ENCODE data around the gene TIGD1.
A peak's percentile ranks its signal among the peaks of the same experiment; 100 is the strongest.
"Not testable (repeated sequence)": the region's sequence is repeated elsewhere in the genome, so short reads cannot be mapped to it uniquely, and the experiment has no call there.

TIGD1 gene

DNA sequence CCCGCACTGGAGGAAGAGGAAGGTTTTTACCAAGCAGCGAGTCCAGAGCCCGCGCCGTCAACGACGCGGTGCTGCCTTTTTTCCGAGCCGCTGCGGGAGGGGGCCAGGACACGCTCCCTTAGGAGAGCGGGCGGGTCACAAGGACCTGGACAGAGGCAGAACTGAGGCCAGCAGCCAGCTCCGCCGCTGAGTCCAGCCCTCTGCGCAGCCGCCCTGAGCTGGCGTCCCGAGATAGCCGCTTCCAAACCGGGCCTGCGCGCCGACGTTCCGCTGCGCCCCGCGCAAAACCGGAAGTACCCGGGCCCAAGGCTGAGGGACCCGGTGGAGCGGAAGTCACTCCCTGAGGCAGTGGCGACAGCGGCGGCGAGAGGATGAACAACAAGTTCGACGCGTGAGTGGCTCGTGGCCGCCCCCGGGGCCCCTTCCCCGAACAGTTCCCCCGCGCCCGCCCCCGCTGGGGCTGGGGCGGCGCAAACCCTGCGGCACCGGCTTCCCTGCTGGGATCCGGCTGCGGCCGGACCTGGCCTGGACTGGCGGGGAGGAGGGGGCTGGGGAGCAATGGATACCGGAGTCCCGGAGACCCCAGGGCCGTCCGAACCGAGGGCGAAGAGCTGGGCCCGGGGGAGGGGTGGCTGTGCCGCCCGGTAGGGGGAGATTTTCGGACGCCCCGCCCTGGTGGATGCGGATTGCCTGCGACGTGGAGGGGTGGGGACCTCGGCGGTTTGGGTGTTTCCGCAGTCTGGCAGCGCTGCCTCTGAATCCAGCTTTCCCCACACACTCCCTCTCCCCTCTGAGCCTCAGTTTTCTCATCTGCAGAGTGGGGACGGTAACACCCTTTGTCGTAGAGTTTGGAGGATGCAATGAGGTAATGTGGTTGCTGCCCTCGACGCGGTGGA lies at the start of gene TIGD1, which contains the start of gene EIF4E2:
TSS of gene TIGD1 (minus strand) at position 204 of the 896 bp plus-strand sequence. CDS start 675 bp downstream, outside the sequence.
TSS of gene EIF4E2 (plus strand) at position 336 of the 896 bp plus-strand sequence. CDS start at position 372, 36 bp downstream.
- DNase-seq = peak; percentile 95

DNA sequence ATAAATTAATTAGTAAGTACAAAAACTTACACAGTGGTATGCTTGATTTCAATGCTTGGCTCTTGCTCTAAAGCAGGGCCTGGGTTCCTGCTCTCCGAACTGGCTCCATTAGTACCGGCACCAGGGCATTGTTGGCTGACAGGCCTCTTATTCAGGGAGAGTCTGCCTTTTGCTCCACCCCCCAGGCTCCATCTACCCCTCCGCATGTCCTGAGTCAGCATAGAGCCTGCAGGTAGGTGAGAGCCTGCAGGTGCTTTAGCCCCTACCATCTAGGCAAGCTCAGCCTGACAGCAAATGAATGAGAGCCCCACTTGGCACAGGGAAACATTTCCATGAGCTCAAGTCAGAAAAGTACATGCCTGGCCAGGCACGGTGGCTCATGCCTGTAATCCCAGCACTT lies 47.9 kb upstream of the TIGD1 start:
- DNase-seq = no peak

DNA sequence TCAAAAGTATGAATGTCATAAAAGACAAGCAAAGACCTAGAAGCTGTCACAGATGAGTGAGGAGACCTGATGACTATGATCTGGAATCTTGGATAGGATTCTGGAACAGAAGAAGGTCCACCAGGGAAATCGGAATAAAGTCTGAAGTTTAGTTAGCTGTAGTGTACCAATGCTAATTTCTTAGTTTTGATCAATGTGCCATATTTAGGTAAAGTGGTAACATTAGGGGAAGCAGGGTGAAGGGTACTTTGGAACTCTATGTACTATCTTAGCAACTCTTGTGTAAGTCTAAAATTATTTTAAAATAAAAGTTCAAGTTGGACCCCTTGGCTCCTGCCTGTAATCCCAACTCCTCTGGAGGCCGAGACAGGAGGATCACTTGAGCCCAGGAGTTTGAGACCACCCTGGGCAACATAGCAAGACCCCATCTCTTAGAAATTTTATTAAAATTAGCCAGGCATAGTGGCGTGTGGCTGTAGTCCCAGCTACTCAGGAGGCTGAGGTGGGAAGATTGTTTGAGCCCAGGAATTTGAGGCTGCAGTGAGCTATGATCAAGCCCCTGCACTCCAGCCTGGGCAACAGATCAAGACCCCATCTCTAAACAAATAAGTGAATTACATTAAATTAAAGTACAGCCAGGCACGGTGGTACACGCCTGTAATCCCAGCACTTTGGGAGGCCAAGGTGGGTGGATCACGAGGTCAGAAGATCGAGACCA lies 47.2 kb upstream of the TIGD1 start:
- DNase-seq = no peak

DNA sequence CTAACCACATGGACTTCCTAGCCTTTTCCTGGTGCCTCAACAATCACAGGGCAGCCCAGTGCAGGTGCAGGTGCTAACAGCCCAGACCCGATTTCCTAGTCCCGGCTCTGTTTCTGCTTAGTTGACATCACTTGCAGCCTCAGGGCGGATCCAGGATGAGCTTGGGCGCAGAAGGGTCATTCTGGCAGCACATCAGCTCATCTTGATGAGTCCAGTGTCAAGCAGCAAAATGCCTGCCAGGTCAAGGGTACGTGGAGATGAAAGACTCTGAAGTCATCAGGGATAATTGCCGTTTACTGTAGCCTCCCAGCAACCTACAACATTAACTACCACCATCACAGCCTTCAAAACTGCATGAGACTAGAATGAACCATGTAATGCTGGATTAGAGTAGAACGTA lies 43.6 kb upstream of the TIGD1 start:
- DNase-seq = no peak

DNA sequence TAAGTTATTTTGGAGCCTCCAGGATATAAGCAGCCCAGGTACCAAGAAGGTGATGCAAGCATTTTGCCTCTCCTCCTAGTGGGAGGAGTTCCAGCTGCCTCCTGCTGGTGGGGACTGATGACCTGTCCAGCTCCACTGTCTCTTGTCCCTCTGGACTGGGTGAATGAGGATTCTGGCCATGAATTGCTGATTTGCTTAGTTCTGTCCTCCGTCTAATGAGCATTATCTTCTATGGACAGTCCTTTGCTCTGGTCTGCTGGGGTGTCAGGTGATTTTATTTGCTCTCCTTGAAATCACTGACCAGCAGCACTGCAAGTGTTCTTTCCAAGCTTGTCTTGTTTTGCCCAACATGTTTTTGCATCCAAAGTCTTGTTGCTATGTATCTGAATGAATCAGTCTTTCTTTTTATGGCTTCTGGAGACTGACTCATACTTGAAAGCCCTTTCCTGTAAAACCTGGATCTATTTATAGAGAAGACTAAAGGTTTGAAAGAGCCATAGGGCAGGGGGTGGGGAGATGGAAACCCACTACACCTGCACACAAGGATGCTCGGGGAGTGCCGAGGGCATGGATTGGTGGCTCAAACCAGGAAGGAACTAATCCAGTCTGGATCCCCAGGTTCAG lies 42.5 kb upstream of the TIGD1 start:
- DNase-seq = peak; percentile 35

DNA sequence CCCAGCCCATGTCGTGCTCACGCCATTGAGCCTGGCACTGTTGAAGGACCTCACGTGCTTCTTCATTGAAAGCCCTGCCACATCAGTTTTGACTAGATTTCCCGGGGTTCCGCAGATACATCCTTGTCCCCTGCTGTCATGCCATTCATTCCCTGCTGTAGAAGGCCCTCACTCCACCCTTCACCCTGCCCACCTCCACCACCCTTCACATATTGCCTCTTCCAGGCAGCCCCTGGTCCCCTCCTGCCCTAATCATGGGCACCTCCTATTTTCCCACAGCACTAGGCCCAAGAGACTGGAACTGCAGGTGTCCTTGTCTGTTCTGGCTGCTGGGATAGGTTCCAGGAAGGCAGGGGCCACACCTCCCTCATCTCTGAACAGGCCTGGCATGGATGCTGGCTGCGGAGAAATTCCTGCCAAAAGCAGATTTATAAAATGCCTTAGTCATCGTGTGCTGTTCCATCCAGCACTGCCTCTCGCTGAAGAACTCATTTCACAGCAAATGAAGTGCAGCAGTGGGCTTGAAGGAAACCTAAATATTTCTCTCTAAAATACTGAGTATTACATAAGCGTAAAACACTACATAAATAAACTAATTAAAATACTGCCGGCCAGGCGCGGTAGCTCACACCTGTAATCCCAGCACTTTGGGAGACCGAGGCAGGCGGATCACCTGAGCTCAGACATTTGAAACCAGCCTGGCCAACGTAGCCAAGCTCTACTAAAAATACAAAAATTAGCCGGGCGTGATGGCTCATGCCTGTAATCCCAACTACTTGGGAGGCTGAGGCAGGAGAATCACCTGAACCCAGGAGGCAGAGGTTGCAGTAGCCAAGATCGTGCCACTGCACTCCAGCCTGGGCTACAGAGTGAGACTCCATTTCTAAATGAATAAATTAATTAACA lies 38.6 kb upstream of the TIGD1 start:
- DNase-seq = no peak

DNA sequence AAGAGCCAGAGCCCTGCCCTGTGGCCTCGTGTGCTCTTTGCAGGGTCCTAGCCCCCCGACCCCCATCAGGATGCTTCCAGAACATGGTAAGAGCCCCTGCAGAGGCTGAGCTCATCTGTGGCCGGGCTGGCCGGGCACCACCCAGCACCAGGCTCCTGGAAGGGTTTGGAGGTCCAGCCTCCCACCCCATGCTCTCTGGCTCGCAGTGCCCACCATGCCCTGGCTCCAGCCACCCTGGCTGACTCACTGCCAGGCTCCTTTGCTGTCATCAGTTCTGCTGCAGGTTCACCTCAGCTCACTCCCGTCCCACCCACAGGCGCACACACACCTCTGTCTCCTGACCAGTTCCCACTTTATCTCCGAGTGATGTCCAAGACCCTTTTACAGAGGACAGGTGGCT lies 37.7 kb upstream of the TIGD1 start:
- DNase-seq = no peak

DNA sequence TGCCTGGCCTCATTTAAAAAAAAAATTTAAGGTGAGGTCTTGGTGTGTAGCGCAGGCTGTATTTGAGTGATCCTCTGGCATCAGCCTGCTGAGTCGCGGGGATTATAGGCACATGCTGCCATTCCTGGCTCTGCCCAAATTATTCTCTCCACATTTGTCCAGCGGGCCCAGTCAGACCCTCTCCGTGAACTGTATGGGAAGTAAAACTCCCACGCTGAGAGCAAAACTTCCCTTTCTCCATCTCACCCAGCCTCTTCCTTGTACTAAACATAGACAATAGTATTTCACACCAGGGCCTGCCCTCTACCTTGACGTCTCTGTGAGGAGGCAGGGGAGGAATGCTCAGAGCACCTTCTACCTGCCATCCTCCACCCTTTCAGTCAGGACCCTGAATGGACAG lies 37.2 kb upstream of the TIGD1 start:
- DNase-seq = no peak

DNA sequence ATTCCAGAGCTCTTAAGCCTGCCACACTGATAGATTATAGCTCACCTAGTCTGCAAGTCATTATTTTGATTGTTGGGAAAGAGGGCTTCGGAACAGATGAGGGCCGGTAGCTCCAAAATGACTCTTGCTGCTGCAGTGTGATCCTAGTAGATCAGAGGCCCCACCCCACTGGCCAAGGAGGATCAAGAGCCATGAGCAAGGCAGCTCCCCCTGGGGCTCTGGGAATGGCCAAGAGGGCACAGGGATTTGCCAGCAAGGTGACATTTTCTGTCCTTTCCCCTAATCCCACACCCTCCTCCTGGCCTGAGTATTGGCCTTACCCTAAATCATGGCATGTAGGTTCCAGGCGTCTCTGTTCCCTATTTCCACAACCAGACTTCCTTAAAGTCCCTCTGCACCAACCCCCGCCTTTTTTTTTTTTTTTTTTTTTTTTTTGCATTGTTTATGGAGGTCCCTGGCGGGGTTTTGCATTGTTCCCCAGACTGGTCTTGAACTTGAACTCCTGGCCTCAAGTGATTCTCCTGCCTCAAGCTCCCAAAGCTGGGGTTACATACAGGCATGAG lies 36.7 kb upstream of the TIGD1 start:
- no peak for DNase-seq

DNA sequence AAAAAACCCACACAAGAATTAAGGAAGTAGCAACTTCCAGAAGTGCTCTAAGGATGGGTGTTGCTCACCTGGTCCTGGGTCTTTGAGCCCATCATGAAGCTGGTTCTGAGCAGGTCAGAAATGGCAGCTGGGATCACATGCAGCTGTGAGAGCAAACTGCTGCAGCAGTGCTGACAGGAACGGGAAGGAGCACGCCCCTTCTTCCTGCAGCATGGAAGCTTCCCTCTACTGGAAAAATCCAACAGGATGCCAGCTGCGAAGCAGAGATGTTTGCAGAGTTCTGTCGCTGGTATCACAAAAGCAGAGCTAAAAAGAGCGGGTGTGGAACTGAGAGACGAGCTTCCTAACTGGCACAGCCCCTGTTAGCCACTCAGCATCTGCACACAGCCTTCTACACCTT lies 33.9 kb upstream of the TIGD1 start:
- DNase-seq = no peak

DNA sequence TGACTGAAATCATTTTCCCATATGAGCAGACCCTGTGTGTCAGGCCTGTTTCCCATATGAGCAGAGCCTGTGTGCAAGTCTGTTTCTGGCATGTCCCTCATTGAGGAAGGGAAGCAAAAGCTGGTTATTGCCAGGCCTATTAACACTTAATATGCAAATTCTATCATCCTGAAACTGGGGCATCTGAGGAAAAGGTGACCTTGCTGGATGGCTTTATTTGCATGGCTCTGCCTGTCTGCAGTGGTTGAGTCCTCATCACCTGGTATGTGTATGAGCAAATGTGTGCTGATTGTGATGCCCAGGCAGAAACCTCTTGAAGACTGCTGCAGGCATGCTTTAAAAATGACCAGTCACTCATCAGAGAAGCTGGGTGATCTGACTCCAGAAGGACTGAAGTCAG lies 31.4 kb upstream of the TIGD1 start:
- DNase-seq = no peak

DNA sequence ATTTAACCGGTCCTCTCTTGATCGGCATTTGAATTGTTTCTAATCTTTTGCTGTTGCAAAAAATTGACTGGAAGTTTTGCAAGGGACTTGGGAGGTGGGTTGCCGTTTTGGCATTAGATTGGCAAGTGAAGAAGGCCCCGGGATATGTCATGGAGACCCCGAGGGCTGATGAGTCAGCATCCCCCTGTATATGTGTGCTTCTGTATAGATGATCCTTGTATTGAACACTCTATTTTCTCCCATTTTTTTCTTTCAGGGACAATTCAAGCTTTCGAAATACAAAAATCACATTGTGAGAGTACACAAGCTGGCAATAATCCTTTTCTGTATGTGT lies 30.3 kb upstream of the TIGD1 start:
- DNase-seq = no peak

DNA sequence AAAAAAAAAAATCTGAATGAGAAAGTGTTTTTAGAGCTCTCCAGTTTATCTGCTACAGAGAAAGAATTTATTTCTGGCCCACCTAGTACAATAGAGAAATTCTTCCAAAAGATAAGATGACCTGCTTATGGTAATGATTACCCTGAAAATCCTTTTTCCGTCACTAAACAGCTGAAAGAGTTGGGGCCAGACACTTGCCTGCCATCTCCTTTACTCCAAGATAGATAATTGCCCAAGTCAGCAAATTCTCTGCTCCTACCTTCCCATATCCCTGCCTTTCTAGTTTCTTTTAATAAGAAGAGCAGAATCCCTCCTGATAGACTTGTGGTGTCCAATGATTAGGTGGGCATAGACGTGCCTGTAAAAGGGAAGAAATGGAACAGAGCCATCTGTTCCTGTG lies 28.3 kb upstream of the TIGD1 start:
- no peak for DNase-seq

DNA sequence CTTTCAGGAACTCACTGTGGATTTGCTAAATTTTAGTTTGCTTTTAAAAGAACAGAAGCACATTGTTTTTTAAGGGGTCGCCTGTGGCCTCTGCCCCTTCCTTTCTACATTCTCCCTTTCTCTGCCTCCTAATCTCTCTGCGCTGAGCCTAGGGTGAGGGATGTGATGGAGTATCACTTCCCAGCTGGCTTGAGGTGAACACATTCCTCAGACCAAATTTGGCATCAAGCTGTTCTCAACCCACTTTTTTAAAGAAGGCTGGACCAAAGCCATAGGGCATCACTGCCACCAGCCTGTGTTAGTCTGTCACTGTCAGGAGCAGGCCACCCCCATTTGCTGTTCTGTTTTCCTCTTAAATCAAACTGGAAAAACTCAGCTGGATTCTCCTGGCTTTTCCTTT lies 27.5 kb upstream of the TIGD1 start:
- no peak for DNase-seq

DNA sequence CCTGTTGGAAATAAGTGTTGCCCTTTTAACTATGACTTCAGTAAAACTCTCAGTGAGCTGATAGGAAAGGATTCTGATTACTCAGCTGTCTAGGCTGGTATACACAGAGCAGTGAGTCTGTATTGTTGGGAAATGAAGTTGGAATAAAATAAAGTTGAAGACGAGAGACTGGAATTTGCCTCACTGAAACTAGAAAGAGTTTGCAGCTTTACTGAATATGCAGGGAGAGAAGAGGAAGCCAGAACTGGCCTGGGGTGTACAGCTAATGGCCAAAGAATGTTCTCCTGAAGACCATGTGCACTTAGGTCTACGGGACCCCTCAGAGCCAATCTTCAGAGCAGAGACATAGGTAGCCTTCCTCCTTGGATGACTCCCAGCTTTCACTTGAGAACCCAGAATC lies 26.6 kb upstream of the TIGD1 start:
- DNase-seq = no peak

DNA sequence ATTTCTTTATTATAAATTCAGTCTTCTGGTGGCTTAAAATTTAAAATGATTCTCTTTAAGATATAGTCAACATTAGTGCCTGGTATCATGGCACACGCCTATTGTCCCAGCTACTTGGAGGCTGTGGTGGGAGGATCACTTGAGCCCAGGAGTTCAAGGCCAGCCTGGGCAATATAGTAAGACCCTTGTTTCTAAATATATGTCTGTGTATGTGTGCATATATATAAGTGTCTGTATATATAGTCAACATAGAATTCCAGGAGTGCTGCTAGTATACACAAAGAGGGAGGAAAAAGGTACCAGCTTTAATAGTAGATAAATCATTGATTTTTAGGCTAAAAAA lies 25.0 kb upstream of the TIGD1 start:
- DNase-seq = no peak

DNA sequence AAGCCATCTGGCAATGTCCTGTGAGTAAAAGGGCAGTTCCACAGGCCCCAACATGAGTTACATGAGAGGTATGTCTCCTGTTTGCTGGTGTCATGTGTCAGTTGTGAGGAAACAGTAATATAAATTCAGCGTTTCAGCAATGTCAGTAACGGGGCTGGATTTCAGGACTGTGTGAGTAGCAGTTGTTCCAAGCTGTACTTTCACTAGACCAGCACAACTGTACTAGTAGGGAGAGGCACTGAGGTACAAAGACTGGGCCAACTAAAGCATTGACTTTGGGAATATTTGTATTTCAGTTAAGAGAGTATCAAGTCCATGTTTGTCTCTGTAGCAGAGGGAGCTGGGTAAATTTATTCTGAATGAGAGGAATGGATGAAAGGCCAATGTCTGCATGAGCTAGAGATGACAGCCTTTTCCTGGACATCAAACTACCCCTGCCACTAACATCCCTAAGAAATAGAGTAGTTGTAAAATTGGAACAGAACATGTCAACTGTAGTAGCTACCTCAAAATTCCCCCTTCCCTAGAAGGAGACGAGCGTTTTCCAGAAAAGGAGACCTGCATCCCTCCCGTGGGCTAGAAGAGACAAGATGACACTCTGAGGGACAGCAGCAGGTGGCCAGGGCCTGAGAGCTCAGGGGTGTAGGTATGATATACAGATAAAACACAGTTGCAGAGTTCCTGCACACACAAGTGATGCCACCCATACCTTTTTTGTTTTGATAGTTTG lies 24.5 kb upstream of the TIGD1 start:
- no peak for DNase-seq

DNA sequence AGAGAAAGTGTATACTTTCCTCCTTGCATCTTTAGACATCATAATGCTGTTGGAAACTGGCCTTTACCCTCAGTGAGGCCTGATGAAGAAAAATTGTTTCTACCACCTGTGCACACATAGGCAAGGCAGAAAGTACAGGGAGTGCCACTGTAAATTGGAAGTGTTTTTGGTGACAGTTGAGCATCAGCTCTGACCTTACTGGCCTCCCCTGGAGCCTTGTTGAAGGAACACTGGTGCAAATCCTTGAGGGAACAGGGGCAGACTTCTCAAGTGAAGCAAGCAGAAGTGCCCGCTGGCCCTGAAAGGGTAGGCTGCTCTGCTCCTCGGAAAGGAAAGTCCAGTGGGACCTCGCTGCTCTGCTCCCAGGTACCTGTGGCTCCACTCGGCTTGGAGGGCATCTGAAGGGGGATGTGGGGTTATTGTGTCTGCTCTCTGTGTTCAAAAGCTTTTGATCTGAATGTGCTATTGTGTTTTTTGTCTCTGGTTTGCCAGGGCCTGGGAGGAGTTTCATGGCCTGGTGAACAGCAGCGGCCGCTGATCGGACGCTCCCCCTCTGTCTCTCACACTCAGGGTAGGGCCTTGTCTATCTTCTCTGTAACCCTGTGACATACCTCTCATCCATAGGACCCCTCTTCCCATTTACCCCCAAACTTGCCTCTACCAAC lies 23.5 kb upstream of the TIGD1 start:
- no peak for DNase-seq

DNA sequence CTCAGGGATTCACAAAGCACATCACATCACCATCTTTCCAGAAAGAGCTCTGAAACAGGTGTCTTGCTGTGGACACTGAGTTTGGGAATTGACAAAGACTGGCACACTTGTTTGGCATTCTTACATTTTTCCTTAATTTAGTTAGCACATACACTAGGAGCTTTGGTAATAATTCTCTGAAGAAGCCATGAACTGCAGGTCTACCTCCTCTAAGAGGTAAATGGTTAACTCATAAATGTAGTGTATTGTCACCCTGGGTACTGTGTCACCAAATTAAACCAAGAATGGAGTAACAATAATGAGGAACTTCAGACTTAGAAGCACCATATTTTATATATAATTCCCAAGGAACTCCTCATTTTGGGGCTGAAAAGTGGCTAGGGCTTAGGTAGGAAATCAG lies 22.7 kb upstream of the TIGD1 start:
- DNase-seq = no peak

DNA sequence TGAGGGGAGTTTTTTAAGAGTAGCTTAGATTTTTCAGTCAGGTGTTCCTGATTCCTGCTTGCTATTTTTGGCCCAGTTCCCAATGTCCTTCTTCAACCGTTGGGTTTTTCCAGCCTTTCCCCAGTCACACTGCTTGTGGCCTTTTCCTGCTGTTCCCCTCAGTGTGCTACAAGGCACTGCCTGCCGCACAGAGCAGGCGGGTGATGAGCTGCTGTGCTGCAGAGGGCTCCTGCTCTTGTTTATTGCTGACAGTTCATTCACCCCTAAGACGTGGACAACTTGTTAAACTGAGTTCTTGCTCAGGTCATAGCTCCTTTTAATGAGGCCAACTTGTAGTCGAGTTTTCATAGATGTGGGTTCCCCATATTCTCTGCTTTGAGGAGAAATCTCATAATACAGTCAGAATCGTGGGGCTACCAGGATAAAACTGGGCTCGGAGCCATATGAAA lies 20.7 kb upstream of the TIGD1 start:
- no peak for DNase-seq

DNA sequence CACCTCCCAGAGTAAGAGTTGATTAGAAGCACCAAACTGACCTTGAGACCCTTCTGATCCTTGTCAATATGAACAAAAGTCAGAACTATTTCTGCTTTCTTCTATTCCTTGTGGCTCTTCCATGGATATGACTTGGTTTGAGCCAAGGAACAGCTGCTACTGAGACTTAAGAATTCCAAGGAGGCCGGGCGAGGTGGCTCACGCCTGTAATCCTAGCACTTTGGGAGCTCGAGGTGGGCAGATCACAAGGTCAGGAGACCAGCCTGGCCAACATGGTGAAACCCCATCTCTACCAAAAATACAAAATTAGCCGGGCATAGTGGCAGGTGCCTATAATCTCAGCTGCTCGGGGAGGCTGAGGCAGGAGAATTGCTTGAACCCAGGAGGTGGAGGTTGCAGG lies 20.1 kb upstream of the TIGD1 start:
- not testable (repeated sequence) for DNase-seq
